ENCODE results near the gene DAB2. TPM values are rescaled to one million over a fixed set of nuclear protein-coding genes. Genes with fewer than 3 reads are reported as not detected.

The DAB2 gene
- total and polyA plus RNA-seq, 2 of the 8 experiments (the other 6 are each of a cell fraction or from before 2014, with no cell fraction given), result 2.6 to 4.9 TPM

GRCh38 chr5:39419796-39420195 is 5.0 kb downstream of the DAB2 start:
- no peak overlapping the region for H2BK120ac ChIP-seq (replicated peaks; ENCODE audit: low read depth, low read length)
- H3K79me1 ChIP-seq (ENCODE audit: low read depth, low read length), result no peaks in the 10 kb centered on the region
- H3K4me1 ChIP-seq (replicated peaks in 1 of 4; ENCODE audit: control insufficient read depth in 3 of 4, insufficient read depth in 4 of 4, low read length in 3 of 4), result peaks cover 0 to 12% (median 5%) of the 10 kb centered on the region in 4 experiments; a peak in 5 of 7 replicates
- no peak for FAIRE-seq
- no peaks in the 10 kb centered on the region for H3K36me3 ChIP-seq (ENCODE audit: control insufficient read depth in 2 of 4, insufficient read depth in 4 of 4, low read length in 3 of 4)
- H2BK15ac ChIP-seq (ENCODE audit: low read length), result no peak overlapping the region
- H4K20me1 ChIP-seq (replicated peaks in 1 of 2; ENCODE audit: control insufficient read depth in 1 of 2, insufficient read depth in 2 of 2, low read length in 2 of 2), result no peaks in the 10 kb centered on the region
- no peak overlapping the region for H4K8ac ChIP-seq (ENCODE audit: extremely low read depth, insufficient read depth, low read length)
- H3K4me3 ChIP-seq (ENCODE audit: extremely low read depth in 1 of 4, insufficient read depth in 2 of 4, low read depth in 3 of 4, low read length in 4 of 4), result no peak overlapping the region
- H3K23me2 ChIP-seq (ENCODE audit: low read depth, low read length), result peaks cover 5% of the 10 kb centered on the region; the same call in 1 of the 2 replicates
- H2BK12ac ChIP-seq (ENCODE audit: low read depth, low read length), result no peak overlapping the region
- no peak overlapping the region for H4K5ac ChIP-seq (ENCODE audit: insufficient read length, low read depth, low read length)
- H3K9ac ChIP-seq (replicated peaks in 1 of 4; ENCODE audit: extremely low read depth in 1 of 4, low read depth in 3 of 4, low read length in 3 of 4), result no peak overlapping the region
- H2AK5ac ChIP-seq (ENCODE audit: low read depth, low read length), result no peak overlapping the region
- no peaks in the 10 kb centered on the region; a peak in 1 of 7 replicates for H3K27me3 ChIP-seq (replicated peaks in 1 of 4; ENCODE audit: control insufficient read depth in 3 of 4, extremely low read depth in 1 of 4, insufficient read depth in 3 of 4, low read length in 3 of 4)
- H3K23ac ChIP-seq (ENCODE audit: insufficient read length), result no peak overlapping the region
- no peak overlapping the region for H3K27ac ChIP-seq (ENCODE audit: low read depth, low read length)
- no peak overlapping the region for H3K4ac ChIP-seq (replicated peaks; ENCODE audit: insufficient read length, low read depth, low read length)
- H3K4me2 ChIP-seq (ENCODE audit: insufficient read depth in 1 of 2, low read depth in 2 of 2, low read length in 2 of 2), result no peak overlapping the region
- H3K9me3 ChIP-seq (ENCODE audit: insufficient read depth in 2 of 2, low read depth in 1 of 2, low read length in 1 of 2), result no peaks in the 10 kb centered on the region
- no peaks in the 10 kb centered on the region for H3K79me2 ChIP-seq (ENCODE audit: control insufficient read depth in 1 of 2, insufficient read depth in 2 of 2, low read length in 2 of 2)
- no peak overlapping the region for H2BK5ac ChIP-seq (ENCODE audit: low read depth, low read length)
- no peak overlapping the region for H2BK20ac ChIP-seq (ENCODE audit: low read length)
- no peak overlapping the region for H4K91ac ChIP-seq (replicated peaks; ENCODE audit: insufficient read length, low read length)
- no peak for DNase-seq (ENCODE audit: low read depth in 1 of 2, low spot score in 2 of 2)
- 86% methylated on average over 1 of the region's 1 CpG; no CpG with 5 or more reads in 1 of the 2 experiments for WGBS, 2 experiments (ENCODE audit: extremely low coverage in 1 of 2, insufficient coverage in 1 of 2, insufficient read length in 1 of 2, insufficient replicate concordance in 2 of 2, low coverage in 1 of 2, low lambda C conversion rate in 2 of 2, missing lambda C conversion rate in 1 of 2)
- no peak overlapping the region for H3K56ac ChIP-seq (replicated peaks; ENCODE audit: insufficient read length, low read depth, low read length)
- H3K14ac ChIP-seq (ENCODE audit: insufficient read length), result no peak overlapping the region
- H3K18ac ChIP-seq (ENCODE audit: extremely low read depth, low read length), result no peak overlapping the region
- ChIA-PET CTCF (ENCODE audit: partially characterized antibody) (interaction anchor here (0.6 to 1.4 kb wide), 6 partner anchors 16 to 151 kb away, joined by 3 to 4 read pairs (median 3); no protein-coding TSS in a partner anchor), POLR2A (ENCODE audit: partially characterized antibody) (no interaction called here)
- TF ChIP-seq ASH2L (IDR thresholded peaks at IDR 0.05; ENCODE audit: low read length) (no peak), EZH2 (IDR thresholded peaks at IDR 0.05; ENCODE audit: low read depth, low read length, severe bottlenecking) (no peak), EP300 (IDR thresholded peaks at IDR 0.05; ENCODE audit: borderline replicate concordance in 1 of 2, low read depth in 2 of 2, low read length in 2 of 2) (no peak), CBX5 (IDR thresholded peaks at IDR 0.05; ENCODE audit: low read depth, low read length) (no peak), GTF2F1 (IDR thresholded peaks at IDR 0.05; ENCODE audit: borderline replicate concordance, low read depth, low read length) (no peak)
- no peak overlapping the region for H2AFZ ChIP-seq (ENCODE audit: low read length)
